Psoas muscle (tissue), 8 donors: Measurements from ENCODE around the gene SKIDA1. TPM values are rescaled to one million over a fixed set of nuclear protein-coding genes. Genes with fewer than 3 reads are reported as not detected.

ENCODE experiments used
- ATAC-seq, 4 donors: fragments of 200-7000 bp; cut with Tn5 transposase; one replicate each; pipeline ENCODE4 v1.9.1; 2020; ENCODE audit warnings: moderate library complexity in 3 of 4, mild to moderate bottlenecking in 2 of 4
- DNase-seq, 2 donors: peaks; one replicate each; pipeline ENCODE4 v3.0.0-alpha.2; 2020
- H3K27ac ChIP-seq: fragments of 200-600 bp; one replicate; pipeline ENCODE4 v1.8.0; 2022
- H3K27me3 ChIP-seq, 3 donors: fragments of 200-600 bp in 1 of 3; one replicate each; pipeline versions ENCODE4 v1.6.1 to v1.8.0; 2013 to 2022; ENCODE audit warnings: low read length in 2 of 3, mild to moderate bottlenecking in 2 of 3, moderate library complexity in 1 of 3; ENCODE audit not compliant: insufficient read depth in 3 of 3
- H3K36me3 ChIP-seq, 2 donors: fragments of 200-600 bp in 1 of 2; one replicate each; pipeline versions ENCODE4 v1.6.1 to v1.8.0; 2013 to 2022; ENCODE audit warnings: low read depth in 1 of 2, mild to moderate bottlenecking in 1 of 2, moderate library complexity in 1 of 2; ENCODE audit not compliant: insufficient read depth in 1 of 2
- H3K4me1 ChIP-seq: fragments of 200-600 bp; one replicate; pipeline ENCODE4 v1.8.0; 2022
- H3K4me3 ChIP-seq: fragments of 200-600 bp; one replicate; pipeline ENCODE4 v1.8.0; 2022; ENCODE audit warnings: mild to moderate bottlenecking
- H3K9me3 ChIP-seq: fragments of 200-600 bp; one replicate; pipeline ENCODE4 v1.8.0; 2022
- WGBS, 3 donors: extraction: QIAGEN DNeasy Blood & Tissue Kit; methylation state at CpG; one replicate each; pipeline versions ENCODE4 v1.1.6 to v1.1.7; 2013; 5-methylcytosine and 5-hydroxymethylcytosine counted together
- intact Hi-C, 2 donors: fragments of 100-400 bp; cut with DNase I; formaldehyde crosslinking; loops; one replicate each; pipeline versions ENCODE4 v1.11.0 to v1.14.2; 2022
- polyA plus RNA-seq, 3 donors: library from polyadenylated mRNA; stranded (reverse); fragments of 200-250 nt; gene quantifications; one replicate each; pipeline ENCODE4 v1.2.3, GENCODE V29; 2013
- total RNA-seq, 4 donors: library from RNA; stranded (reverse); fragmentation: NEBNext Ultra II Directional in 2 of 4; extraction: Animal tissue kit (Norgen Biotek cat#: 25700) in 2 of 4; gene quantifications; one replicate each; pipeline versions ENCODE4 v1.2.1 to v1.2.4, GENCODE V29; 2021 to 2023
- TF ChIP-seq, protein P1 (sequence below): fragments of 200-600 bp; IDR thresholded peaks from one replicate; pipeline ENCODE4 v1.8.0; 2022; ENCODE audit warnings: antibody characterized with exemption
- donor health status: healthy with polysubstance abuse.
- donor health status: DM: no; HTN: no; CAD: no; lungs with moderate emphysema.
- donor health status: Bipolar disorder and iron deficiency.
- donor health status: healthy.
- donor health status: DM: yes; HTN: yes; CAD: no.
- donor health status: DM: no; HTN: no; CAD: no.
- donor health status: DM: no; HTN: no; CAD: no.
- donor health status: DM: yes; HTN: yes; CAD: no.

SKIDA1 gene
- total and polyA plus RNA-seq, 7 donors, result 0.04 to 0.79 (median 0.21) TPM

DNA sequence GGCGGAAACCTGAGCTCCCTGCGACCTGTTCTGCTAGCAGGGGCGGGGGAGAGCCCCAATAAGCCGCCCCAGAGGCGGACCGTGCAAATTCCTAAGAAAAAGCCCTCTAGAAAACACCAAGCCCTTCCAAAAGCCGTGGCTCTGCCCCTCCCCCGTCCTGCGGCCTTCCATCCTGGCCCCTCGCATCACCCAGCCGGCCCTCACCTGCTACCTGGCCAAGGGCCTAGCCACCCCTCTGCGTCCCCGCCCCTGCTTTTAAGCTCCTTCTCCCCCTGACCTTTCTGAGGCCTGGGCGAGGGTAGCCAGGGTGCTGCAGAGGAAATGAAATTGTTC, 24.9 kb downstream of the SKIDA1 start:
- Histone ChIP-seq H3K4me1 (no peaks in the 10 kb centered on the region), H3K9me3 (no peaks in the 10 kb centered on the region), H3K27ac (no peak overlapping the region), H3K36me3 (no peaks in the 10 kb centered on the region), H3K27me3 (peaks cover 0 to 4% (median 0%) of the 10 kb centered on the region in 3 donors), H3K4me3 (peak overlapping the region; percentile 60)
- ATAC-seq, result no peak
- intact Hi-C loops, result loop anchor here in 1 of 2 donors (2.0 to 10.0 kb wide), 2 partner anchors 14 to 744 kb away; no protein-coding TSS in a partner anchor
- TF ChIP-seq, protein P1, sequence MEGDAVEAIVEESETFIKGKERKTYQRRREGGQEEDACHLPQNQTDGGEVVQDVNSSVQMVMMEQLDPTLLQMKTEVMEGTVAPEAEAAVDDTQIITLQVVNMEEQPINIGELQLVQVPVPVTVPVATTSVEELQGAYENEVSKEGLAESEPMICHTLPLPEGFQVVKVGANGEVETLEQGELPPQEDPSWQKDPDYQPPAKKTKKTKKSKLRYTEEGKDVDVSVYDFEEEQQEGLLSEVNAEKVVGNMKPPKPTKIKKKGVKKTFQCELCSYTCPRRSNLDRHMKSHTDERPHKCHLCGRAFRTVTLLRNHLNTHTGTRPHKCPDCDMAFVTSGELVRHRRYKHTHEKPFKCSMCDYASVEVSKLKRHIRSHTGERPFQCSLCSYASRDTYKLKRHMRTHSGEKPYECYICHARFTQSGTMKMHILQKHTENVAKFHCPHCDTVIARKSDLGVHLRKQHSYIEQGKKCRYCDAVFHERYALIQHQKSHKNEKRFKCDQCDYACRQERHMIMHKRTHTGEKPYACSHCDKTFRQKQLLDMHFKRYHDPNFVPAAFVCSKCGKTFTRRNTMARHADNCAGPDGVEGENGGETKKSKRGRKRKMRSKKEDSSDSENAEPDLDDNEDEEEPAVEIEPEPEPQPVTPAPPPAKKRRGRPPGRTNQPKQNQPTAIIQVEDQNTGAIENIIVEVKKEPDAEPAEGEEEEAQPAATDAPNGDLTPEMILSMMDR, result no peak
- DNase-seq, result no peak
- WGBS, 3 donors, result 38 to 58% (median 49%) methylated on average over 13 to 14 of the region's 14 CpGs

DNA sequence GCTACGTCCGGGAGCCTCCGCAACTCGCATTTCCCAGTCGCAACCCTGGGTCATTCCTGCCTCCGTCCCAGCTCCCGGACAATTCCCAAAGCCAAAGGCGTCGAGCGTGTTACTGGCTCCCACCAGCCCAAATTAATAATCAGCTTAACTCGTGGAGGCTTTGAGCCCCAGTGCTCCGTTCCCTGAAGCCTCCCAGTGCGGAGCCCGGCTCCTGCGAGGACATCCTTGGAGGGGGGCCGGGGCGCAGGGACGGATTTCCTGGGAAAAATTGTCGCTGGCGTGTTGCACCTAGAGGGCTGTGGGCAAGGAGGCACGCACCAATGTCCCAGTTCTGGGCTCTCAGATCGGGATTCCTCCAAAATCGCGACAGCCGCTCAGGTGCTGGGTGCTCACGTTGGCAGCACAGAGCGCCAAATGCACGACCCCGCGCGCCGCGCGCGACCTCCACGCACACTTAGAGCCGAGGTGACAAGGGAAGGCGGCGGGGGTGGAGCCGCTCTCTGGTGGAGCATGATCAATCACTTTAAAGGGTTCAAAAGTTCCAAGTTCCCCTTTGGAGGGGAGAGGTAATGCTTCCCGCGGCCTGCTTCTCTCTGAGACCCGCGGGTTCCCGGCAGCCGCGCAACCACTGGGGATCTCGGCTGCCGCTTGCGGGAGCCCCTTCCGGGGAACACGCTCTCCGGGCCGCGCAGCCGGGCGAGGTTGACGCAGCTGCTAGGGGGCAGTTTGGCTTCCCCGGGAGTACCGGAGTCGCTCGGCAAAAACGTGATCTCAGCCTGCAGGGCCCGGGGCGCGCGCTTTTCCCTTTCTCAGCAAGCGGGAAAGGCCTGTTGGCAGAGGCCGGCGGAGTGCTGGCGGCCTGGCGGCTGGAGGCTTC, 25.5 kb downstream of the SKIDA1 start:
- TF ChIP-seq, protein P1, result no peak
- DNase-seq, result peak; percentile 32 to 66
- no peak overlapping the region for H3K27ac ChIP-seq

DNA sequence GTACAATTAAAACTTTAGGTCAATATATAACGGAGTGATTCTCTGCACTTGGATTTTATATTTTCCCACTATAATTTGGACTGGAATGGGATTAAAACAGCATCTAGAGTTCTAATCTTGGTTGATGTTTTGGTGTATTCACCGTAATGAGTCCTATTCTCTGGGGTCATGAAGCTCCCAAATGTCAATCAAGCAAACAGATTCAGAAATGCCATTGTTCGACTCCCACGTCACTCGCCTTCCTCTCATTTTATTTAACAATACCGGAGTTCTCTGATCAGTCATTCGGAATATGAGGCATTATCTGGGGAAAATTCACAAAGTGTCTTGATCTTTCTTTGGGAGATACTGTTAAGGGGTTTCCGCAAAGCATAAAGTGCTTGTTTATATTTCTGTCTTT, 26.5 kb downstream of the SKIDA1 start:
- WGBS, 3 donors, result 92 to 97% (median 96%) methylated on average over 8 of the region's 8 CpGs
- intact Hi-C loops, result loop anchor here (5.0 to 10.0 kb wide), 6 partner anchors 414 to 1488 kb away; partner anchors contain the start of genes DNAJC1 (in 2 of the 2), BMI1 (in 1 of the 2) and COMMD3 (in 1 of the 2)

More for the DNA sequence above, 25.5 kb downstream of the SKIDA1 start:
- no peaks in the 10 kb centered on the region for H3K4me1 ChIP-seq
- intact Hi-C loops, result loop anchor here (2.0 to 10.0 kb wide), 8 partner anchors 15 to 1487 kb away; partner anchors contain the start of genes DNAJC1 (in 2 of the 2), BMI1 (in 1 of the 2) and COMMD3 (in 1 of the 2)
- H3K9me3 ChIP-seq, result no peaks in the 10 kb centered on the region
- no peaks in the 10 kb centered on the region for H3K36me3 ChIP-seq
- WGBS, 3 donors, result 53 to 57% (median 53%) methylated on average over 67 to 72 of the region's 72 CpGs
- peak overlapping the region; percentile 60 for H3K4me3 ChIP-seq
- H3K27me3 ChIP-seq, result peaks cover 0 to 4% (median 0%) of the 10 kb centered on the region in 3 donors
- ATAC-seq, result no peak

DNA sequence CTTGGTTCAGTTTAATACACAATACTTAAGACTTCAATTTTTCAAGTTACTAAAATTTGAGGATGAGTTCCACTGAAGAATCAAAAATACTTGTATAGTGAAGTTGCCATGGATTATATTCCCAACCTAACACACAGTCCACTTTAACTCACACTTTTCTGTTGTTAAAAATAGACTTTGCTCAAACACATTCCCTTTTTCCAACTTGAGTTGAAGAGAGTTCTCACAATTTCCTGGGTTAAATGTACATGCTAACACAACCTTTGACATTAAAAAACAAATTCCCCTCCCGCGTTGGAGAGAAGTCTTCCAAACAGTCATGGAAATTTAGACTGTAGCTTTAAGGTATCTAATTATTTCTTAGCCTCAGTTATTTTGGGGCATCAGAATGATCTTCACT, 27.1 kb downstream of the SKIDA1 start:
- no peaks in the 10 kb centered on the region for H3K9me3 ChIP-seq
- peaks cover 0 to 4% (median 1%) of the 10 kb centered on the region in 3 donors for H3K27me3 ChIP-seq
- H3K27ac ChIP-seq, result no peak overlapping the region
- H3K36me3 ChIP-seq, result no peaks in the 10 kb centered on the region
- TF ChIP-seq, protein P1, result no peak
- no peak overlapping the region for H3K4me3 ChIP-seq
- DNase-seq (no peak), ATAC-seq (no peak)
- H3K4me1 ChIP-seq, result no peaks in the 10 kb centered on the region
- intact Hi-C loops, result loop anchor here (5.0 to 10.0 kb wide), 6 partner anchors 414 to 1489 kb away; partner anchors contain the start of genes DNAJC1 (in 2 of the 2), BMI1 (in 1 of the 2) and COMMD3 (in 1 of the 2)
- WGBS, 3 donors, result 85 to 90% (median 86%) methylated on average over 2 of the region's 2 CpGs

More for the DNA sequence above, 26.5 kb downstream of the SKIDA1 start:
- Histone ChIP-seq H3K4me1 (no peaks in the 10 kb centered on the region), H3K36me3 (no peaks in the 10 kb centered on the region), H3K4me3 (no peak overlapping the region), H3K27ac (no peak overlapping the region), H3K9me3 (no peaks in the 10 kb centered on the region), H3K27me3 (peaks cover 0 to 4% (median 1%) of the 10 kb centered on the region in 3 donors)
- no peak for DNase-seq
- TF ChIP-seq, protein P1, result no peak
- no peak for ATAC-seq
